HEK293 (cell line): ENCODE data around the gene DCAKD.
A peak's percentile ranks its signal among the peaks of the same experiment; 100 is the strongest.

Source experiments
- GFI1B ChIP-seq: fragments of 450-650 bp; formaldehyde crosslinking; IDR thresholded peaks from 2 replicates; pipeline ENCODE4 v1.5.1; 2016; ENCODE audit warnings: missing biosample characterization, missing genetic modification characterization
- KLF1 ChIP-seq: fragments of 450-650 bp; formaldehyde crosslinking; IDR thresholded peaks from 2 replicates; pipeline ENCODE4 v1.5.1; 2016; ENCODE audit warnings: missing biosample characterization, missing genetic modification characterization
- KLF10 ChIP-seq: fragments of 450-650 bp; IDR thresholded peaks from 2 replicates; pipeline ENCODE4 v1.5.1; 2018; ENCODE audit warnings: missing biosample characterization, mild to moderate bottlenecking, missing genetic modification characterization
- PATZ1 ChIP-seq: fragments of 450-650 bp; formaldehyde crosslinking; IDR thresholded peaks from 2 replicates; pipeline ENCODE4 v1.5.1; 2016; ENCODE audit warnings: missing biosample characterization, missing genetic modification characterization
- PRDM1 ChIP-seq: fragments of 450-650 bp; formaldehyde crosslinking; IDR thresholded peaks from 2 replicates; pipeline ENCODE4; 2016; ENCODE audit warnings: missing biosample characterization, missing genetic modification characterization
- RBAK ChIP-seq: fragments of 450-650 bp; formaldehyde crosslinking; IDR thresholded peaks from 2 replicates; pipeline ENCODE4 v1.5.1; 2016; ENCODE audit warnings: missing biosample characterization, missing genetic modification characterization
- SCRT2 ChIP-seq: fragments of 450-650 bp; formaldehyde crosslinking; IDR thresholded peaks from 2 replicates; pipeline ENCODE4 v1.5.1; 2016; ENCODE audit warnings: missing biosample characterization, missing genetic modification characterization
- SETDB1 ChIP-seq: IDR thresholded peaks from one replicate; pipeline ENCODE4 v1.6.1; 2017; ENCODE audit warnings: mild to moderate bottlenecking, low read length, moderate library complexity, mixed read lengths; ENCODE audit not compliant: insufficient read length
- SP2 ChIP-seq: fragments of 450-650 bp; formaldehyde crosslinking; IDR thresholded peaks from 2 replicates; pipeline ENCODE4 v1.5.1; 2016; ENCODE audit warnings: missing biosample characterization, missing genetic modification characterization
- TCF7L2 ChIP-seq: IDR thresholded peaks from 2 replicates; pipeline ENCODE4 v1.6.1; 2011; ENCODE audit warnings: low read depth, mild to moderate bottlenecking, inconsistent platforms, low read length, moderate library complexity, borderline replicate concordance
- ZBTB20 ChIP-seq: fragments of 450-650 bp; formaldehyde crosslinking; IDR thresholded peaks from 2 replicates; pipeline ENCODE4 v1.5.1; 2016; ENCODE audit warnings: missing biosample characterization, missing genetic modification characterization
- ZBTB49 ChIP-seq: fragments of 450-650 bp; formaldehyde crosslinking; IDR thresholded peaks from 2 replicates; pipeline ENCODE4 v1.5.1; 2016; ENCODE audit warnings: missing biosample characterization, missing genetic modification characterization, low read depth
- ZNF10 ChIP-seq: fragments of 450-650 bp; formaldehyde crosslinking; IDR thresholded peaks from 2 replicates; pipeline ENCODE4 v1.5.1; 2017; ENCODE audit warnings: missing biosample characterization, missing genetic modification characterization
- ZNF114 ChIP-seq: fragments of 450-650 bp; formaldehyde crosslinking; IDR thresholded peaks from 2 replicates; pipeline ENCODE4 v1.5.0; 2017; ENCODE audit warnings: missing biosample characterization, missing genetic modification characterization
- ZNF202 ChIP-seq: fragments of 450-650 bp; formaldehyde crosslinking; IDR thresholded peaks from 2 replicates; pipeline ENCODE4 v1.5.1; 2016; ENCODE audit warnings: missing biosample characterization, missing genetic modification characterization, borderline replicate concordance
- ZNF302 ChIP-seq: fragments of 450-650 bp; formaldehyde crosslinking; IDR thresholded peaks from 2 replicates; pipeline ENCODE4 v1.5.1; 2016; ENCODE audit warnings: missing biosample characterization, missing genetic modification characterization, low read depth
- ZNF394 ChIP-seq: fragments of 450-650 bp; formaldehyde crosslinking; IDR thresholded peaks from 2 replicates; pipeline ENCODE4 v1.5.1; 2016; ENCODE audit warnings: missing biosample characterization, missing genetic modification characterization, mild to moderate bottlenecking, moderate library complexity, borderline replicate concordance
- ZNF488 ChIP-seq: fragments of 450-650 bp; formaldehyde crosslinking; IDR thresholded peaks from 2 replicates; pipeline ENCODE4 v1.5.1; 2016; ENCODE audit warnings: missing biosample characterization, missing genetic modification characterization
- ZNF501 ChIP-seq: fragments of 450-650 bp; formaldehyde crosslinking; IDR thresholded peaks from 2 replicates; pipeline ENCODE4 v1.5.1; 2016; ENCODE audit warnings: missing biosample characterization, missing genetic modification characterization
- ZNF513 ChIP-seq: fragments of 450-650 bp; IDR thresholded peaks from 2 replicates; pipeline ENCODE4 v1.5.1; 2018; ENCODE audit warnings: missing biosample characterization, missing genetic modification characterization
- ZNF529 ChIP-seq: fragments of 450-650 bp; formaldehyde crosslinking; IDR thresholded peaks from 2 replicates; pipeline ENCODE4 v1.5.1; 2017; ENCODE audit warnings: missing genetic modification characterization, missing biosample characterization; ENCODE audit not compliant: insufficient replicate concordance
- ZNF585B ChIP-seq: fragments of 450-650 bp; formaldehyde crosslinking; IDR thresholded peaks from 2 replicates; pipeline ENCODE4 v1.5.1; 2016; ENCODE audit warnings: missing biosample characterization, missing genetic modification characterization
- ZNF623 ChIP-seq: fragments of 450-650 bp; formaldehyde crosslinking; IDR thresholded peaks from 2 replicates; pipeline ENCODE4 v1.5.1; 2016; ENCODE audit warnings: missing biosample characterization, missing genetic modification characterization
- ZNF626 ChIP-seq: fragments of 450-650 bp; sonication (Bioruptor Pico); formaldehyde crosslinking; IDR thresholded peaks from 2 replicates; pipeline ENCODE4 v1.5.1; 2018; ENCODE audit warnings: missing biosample characterization, missing genetic modification characterization, inconsistent platforms
- ZNF639 ChIP-seq: fragments of 450-650 bp; formaldehyde crosslinking; IDR thresholded peaks from 2 replicates; pipeline ENCODE4 v1.5.1; 2016; ENCODE audit warnings: missing biosample characterization, missing genetic modification characterization
- ZNF660 ChIP-seq: fragments of 450-650 bp; IDR thresholded peaks from 2 replicates; pipeline ENCODE4 v1.5.1; 2018; ENCODE audit warnings: missing biosample characterization, mild to moderate bottlenecking, missing genetic modification characterization
- ZNF664 ChIP-seq: fragments of 450-650 bp; formaldehyde crosslinking; IDR thresholded peaks from 2 replicates; pipeline ENCODE4 v1.5.1; 2016; ENCODE audit warnings: missing biosample characterization, missing genetic modification characterization
- ZNF830 ChIP-seq: fragments of 450-650 bp; IDR thresholded peaks from 2 replicates; pipeline ENCODE4 v1.5.0; 2018; ENCODE audit warnings: missing biosample characterization, missing genetic modification characterization, low read depth, mild to moderate bottlenecking, moderate library complexity
- ZSCAN4 ChIP-seq: fragments of 450-650 bp; formaldehyde crosslinking; IDR thresholded peaks from 2 replicates; pipeline ENCODE4 v1.5.1; 2017; ENCODE audit warnings: missing biosample characterization, missing genetic modification characterization

DCAKD gene

GRCh38 chr17:45051060-45051719 lies at the start of gene DCAKD (continued):
- TF ChIP-seq ZBTB49 (tag by site-specific recombination) (no peak), KLF10 (tag by site-specific recombination) (peak; percentile 51), TCF7L2 (no peak), PRDM1 (no peak), ZNF639 (tag by site-specific recombination) (no peak; the same call in 1 of the 2 replicates), ZNF623 (tag by site-specific recombination) (no peak), ZNF488 (tag by site-specific recombination) (no peak), ZSCAN4 (tag by site-specific recombination) (no peak), ZNF664 (tag by site-specific recombination) (no peak), SCRT2 (no peak), SP2 (peak; percentile 68), ZNF660 (peak; percentile 89), RBAK (tag by site-specific recombination) (no peak), ZNF626 (tag by site-specific recombination) (no peak), ZNF302 (tag by site-specific recombination) (no peak), ZNF501 (tag by site-specific recombination) (no peak), ZNF585B (tag by site-specific recombination) (no peak), ZNF529 (tag by site-specific recombination) (no peak), KLF1 (tag by site-specific recombination) (peak; percentile 44; the same call in 1 of the 2 replicates), ZBTB20 (tag by site-specific recombination) (peak; percentile 44; the same call in 1 of the 2 replicates), ZNF513 (tag by site-specific recombination) (no peak), ZNF830 (tag by site-specific recombination) (no peak), PATZ1 (tag by site-specific recombination) (no peak; the same call in 1 of the 2 replicates), ZNF114 (tag by site-specific recombination) (no peak), GFI1B (tag by site-specific recombination) (no peak), SETDB1 (no peak), ZNF202 (no peak), ZNF394 (tag by site-specific recombination) (no peak), ZNF10 (tag by site-specific recombination) (no peak; the same call in 1 of the 2 replicates)
